Stimulated activated CD8-positive, alpha-beta memory T cell treated with anti-CD3 and anti-CD28 coated beads, Interleukin-7, amount 100 ng/mL, for 24 hours (primary cell): ENCODE measurements around the gene ANKRD65.
"Not testable (repeated sequence)": the region's sequence is repeated elsewhere in the genome, so short reads cannot be mapped to it uniquely, and the experiment has no call there.

Source experiments
- DNase-seq: peaks from one replicate; pipeline ENCODE4 v3.0.0-alpha.2; 2020; ENCODE audit warnings: low read depth

Gene ANKRD65

DNA sequence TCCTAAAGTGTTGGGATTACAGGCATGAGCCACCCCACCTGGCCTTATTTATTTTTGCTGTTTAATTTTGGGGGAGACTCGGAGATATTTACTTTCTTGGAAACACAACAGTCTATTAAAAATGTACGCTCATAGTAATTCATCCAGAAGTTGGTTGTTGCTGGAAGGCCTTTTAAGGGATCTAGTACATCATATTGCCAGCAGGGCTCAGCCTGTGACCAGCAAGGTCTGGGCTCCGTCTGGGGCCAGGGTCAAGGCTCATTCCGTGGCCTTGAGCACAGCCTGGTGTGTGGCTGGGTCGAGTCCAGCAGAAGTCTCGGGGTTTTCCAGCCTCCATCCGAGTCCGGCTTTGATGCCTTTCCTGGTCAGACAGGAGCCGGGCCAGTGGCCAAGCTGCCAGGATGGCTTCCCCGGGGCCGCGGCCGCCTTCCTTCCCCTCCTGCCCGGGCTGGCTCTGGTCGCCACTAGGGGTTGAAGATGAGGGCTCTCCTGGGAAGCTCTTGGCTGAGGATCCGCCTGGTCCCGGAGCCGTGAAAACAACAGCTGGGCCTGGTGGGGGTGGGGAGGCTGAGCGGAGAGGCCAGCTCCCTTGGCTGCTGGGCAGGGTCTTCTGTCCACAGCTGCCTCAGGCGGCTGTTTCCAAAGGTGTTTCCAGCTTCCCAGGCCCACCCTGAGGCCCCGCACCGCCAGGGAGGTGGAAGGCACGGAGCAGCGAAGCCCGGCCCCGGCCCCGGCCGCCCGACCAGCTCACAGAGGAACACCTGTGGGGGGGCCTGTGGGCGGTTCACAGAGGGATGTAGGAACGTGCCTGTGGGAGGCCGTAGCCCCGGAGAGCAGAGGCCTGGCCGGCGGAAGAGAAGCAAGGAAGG is 9.3 kb upstream of the ANKRD65 start:
- no peak for DNase-seq

DNA sequence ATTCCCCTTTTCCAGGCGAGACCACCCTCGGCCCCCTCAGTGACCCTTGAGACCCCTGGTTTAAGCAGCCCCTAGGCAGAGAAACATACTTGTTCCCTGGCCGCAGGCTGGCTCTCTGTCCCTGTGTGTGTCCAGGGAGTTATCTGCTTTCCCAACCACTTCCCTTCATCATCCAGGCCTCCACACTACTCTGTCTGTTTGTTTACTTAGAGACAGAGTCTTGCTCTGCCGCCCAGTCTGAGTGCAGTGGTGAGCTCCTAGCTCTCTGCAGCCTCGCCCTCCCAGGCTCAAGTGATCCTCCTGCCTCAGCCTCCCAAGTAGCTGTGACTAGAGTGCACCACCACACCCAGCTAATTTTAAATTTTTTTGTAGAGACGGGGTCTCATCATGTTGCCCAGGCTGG is 8.6 kb upstream of the ANKRD65 start:
- DNase-seq = no peak

DNA sequence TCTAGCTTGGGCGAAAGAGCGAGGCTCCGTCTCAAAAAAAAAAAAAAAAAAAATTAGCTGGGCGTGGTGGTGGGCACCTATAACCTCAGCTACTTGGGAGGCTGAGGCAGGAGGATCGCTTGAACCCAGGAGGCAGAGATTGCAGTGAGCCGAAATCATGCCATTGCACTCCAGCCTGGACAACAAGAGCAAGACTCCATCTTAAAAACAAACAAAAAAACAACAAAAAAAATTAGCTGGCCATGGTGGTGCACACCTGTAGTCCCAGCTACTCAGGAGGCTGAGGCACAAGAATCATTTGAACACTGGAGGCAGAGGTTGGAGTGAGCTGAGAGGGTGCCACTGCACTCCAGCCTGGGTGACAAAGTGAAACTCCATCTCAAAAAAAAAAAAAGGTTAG is 7.9 kb upstream of the ANKRD65 start:
- DNase-seq = not testable (repeated sequence)

DNA sequence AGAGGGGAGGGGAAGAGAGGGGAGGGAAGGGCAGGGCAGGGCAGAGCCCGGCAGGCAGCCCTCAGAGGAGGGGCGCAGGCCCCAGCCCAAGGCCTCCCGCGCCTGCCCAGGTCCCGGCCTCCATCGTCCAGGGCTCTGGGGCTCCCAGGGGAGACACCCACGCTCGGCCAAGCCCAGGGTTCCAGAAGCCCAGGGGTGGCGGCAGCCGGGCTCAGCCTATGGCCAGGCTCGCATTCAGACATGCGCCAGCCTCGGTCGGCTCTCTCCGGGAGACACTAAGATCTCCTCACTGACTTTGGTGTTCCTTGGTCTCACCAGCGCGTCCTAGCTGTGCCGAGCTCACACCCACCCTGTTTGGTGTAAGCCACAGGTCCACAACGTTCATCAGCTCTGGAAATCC is 7.1 kb upstream of the ANKRD65 start:
- no peak for DNase-seq

DNA sequence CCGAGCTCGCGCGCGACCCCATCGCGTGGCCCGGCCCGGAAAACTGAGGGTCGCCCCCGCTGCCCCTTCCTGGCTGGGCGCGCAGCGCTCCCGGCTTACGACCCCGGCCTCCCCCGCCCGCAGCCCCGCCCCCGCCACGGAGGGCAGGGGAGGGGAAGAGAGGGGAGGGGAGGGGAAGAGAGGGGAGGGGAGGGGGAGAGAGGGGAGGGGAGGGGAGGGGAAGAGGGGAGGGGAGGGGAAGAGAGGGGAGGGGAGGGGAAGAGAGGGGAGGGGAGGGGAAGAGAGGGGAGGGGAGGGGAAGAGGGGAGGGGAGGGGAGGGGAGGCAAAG is 6.7 kb upstream of the ANKRD65 start:
- DNase-seq = no peak

DNA sequence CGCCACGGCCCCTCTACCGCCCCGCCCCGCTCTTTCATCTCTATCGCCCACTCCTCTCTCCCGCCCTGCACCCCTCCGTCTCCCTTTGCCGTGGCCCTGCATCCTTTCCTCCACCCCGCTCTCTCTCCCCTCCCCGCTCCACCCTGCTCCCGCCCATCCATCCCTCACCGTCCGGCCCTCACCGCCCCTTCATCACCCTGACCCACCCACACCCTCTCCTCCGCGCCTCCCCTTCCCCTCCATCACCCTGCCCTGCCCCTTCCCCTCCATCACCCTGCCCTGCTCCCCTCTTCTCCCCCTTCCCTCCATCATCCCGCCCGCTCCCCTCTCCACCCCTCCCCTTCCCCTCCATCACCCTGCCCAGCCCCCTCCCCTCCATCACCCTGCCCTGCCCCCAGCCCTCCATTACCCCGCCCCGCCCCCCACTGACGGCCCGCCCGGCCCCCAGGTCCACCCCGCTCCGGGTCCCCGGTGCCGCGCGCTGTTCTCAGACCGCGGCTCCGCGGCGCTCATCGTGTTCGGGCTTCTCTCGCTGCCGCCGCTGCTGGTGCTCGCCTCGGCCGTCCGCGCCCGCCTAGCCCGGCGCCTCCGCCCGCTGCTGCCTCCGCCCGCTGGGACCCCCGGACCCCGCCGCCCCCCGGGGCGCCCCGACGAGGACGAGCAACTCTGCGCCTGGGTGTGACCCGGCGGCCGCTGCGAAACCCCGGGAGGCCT is 6.2 kb upstream of the ANKRD65 start:
- no peak for DNase-seq

DNA sequence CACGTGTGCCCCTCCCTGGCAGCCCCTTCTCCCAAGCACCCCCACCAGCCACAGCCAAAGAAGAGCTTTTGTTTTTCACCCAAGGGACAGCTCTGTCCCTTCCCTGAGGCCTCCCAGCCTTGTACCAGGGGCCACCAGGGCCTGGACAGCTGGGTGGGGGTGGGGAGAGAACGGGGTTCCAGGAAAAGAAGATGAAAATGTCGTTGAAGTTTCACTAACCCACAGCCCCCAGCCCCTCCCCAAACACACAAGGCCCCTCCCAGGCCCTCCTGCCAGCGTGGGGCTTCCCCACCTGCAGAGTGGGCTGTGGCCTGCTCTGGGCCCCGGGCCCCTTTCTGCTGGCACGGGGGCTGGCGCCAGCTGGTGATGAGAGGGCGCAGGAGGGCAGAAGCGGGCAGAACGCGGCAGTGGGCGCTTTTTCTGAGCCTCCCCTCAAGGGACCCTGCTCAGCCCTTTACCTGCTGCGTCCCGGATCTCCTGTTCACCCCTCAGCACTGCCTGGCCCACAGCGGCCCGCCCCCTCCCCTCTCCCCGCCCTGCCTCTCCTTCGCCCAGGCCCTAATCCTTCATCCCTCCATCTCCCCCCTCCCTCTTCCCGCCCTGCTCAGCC is 5.5 kb upstream of the ANKRD65 start:
- DNase-seq = no peak

DNA sequence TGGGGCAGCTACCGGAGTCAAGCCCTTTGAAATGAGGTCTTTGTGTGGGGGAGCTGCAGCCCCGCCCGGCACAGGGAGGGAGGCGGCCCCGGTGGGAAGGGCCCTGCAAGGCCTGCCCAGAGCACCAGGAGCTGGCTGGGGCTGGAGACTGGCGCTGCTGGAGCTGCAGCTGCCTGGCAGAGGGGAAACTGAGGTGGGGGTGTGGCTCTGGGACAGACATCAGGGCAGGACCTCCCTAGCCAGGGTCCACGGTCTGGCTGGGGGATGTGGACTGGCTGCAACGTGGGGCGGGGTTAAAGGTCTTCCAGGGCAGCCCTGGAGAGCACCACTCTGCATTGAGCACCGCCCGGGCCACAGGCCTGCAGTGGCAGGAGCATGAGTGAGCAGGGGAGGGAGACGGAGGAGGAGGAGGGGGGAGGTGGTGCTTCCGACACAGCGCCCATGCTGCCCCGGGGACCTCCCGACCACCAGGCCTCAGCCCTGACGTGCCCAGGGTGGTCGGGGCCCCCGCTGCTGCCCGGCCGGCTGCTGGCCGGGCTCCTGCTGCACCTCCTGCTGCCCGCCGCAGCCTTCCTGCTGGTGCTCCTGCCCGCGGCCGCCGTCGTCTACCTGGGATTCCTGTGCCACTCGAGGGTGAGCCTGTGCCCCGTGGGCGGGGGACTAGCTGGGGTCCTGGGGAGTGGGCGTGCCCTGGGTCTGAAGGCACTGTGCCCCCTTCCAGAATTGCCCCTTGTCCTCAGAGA is 4.8 kb upstream of the ANKRD65 start:
- DNase-seq = no peak

DNA sequence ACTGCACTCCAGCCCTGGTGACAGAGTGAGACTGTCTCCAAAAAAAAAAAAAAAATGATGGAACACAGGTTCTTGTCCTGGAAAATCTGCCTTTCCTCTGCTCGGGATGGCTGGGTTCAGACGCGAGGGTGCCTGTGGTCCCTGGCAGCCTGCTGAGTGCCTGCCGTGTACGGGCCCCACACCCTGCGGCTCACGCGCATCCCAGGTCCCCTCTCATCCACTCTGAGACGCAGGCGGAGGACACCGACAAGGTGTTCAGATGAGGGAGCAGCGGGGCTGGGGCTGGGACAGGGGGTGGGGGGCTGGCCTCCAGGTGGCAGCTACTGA is 4.3 kb upstream of the ANKRD65 start:
- DNase-seq = no peak

DNA sequence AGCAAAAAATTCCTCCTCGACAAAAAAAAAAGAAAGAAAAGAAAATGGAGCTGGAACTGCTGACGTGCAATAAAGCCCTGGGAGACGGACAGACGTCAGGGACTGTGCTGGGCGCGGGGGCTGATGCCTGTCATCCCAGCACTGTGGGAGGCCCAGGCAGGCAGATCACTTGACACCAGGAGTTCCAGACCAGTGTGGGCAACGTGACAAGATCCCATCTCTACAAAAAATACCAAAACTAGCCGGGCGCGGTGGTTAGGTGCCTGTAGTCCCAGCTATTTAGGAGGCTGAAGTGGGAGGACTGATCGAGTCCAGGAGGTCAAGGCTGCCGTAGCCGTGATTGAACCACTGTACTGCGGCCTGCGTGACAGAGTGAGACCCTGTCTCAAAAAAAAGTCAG is 3.6 kb upstream of the ANKRD65 start:
- no peak for DNase-seq

DNA sequence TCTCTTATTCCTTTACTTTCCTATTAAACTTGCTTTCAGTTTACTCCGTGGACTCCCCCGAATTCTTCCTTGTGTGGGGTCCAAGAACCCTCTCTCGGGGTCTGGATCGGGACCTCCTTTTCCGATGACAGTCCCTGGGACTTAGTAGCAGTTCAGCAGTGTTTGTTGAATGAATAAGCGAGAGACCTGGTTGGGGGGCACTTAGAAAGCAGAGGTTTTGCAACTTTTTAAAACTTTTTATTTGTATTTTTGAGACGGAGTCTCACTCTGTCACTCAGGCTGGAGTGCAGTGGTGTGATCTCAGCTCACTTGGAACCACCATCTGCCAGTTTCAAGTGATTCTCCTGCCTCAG is 2.1 kb upstream of the ANKRD65 start:
- DNase-seq = no peak

DNA sequence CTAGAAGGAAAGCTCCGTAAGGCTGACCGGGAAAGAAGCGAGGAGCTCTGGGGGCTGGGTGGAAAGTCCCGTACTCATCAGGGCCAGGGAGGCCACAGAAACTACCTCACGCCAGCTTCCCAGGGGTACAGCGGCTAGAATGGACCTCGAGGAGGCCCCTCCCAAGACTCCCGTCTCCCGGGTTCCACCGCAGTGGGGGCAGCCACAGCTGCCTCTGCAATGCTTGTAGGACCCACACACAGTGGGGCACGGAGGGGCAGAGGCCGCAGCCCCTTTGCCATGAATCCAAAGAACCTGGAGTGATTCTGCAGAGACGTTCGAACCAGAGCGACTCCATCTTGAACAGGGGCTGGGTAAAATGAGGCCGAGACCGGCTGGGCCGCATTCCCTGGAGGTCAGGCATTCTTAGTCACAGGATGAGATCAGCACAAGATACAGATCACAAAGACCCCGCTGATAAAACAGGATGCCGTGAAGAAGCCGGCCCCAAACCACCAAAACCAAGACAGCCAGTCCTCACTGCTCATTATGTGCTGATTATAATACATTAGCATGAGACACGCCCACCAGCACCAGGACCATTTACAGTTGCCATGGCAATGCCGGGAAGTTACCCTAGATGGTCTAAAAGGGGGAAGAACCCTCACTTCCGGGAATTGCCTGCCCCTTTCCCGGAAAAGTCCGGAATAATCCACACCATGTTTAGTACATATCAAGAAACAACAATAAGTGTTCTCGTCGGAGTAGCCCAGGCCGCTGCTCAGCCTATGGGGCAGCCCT is 1.6 kb upstream of the ANKRD65 start:
- no peak for DNase-seq

DNA sequence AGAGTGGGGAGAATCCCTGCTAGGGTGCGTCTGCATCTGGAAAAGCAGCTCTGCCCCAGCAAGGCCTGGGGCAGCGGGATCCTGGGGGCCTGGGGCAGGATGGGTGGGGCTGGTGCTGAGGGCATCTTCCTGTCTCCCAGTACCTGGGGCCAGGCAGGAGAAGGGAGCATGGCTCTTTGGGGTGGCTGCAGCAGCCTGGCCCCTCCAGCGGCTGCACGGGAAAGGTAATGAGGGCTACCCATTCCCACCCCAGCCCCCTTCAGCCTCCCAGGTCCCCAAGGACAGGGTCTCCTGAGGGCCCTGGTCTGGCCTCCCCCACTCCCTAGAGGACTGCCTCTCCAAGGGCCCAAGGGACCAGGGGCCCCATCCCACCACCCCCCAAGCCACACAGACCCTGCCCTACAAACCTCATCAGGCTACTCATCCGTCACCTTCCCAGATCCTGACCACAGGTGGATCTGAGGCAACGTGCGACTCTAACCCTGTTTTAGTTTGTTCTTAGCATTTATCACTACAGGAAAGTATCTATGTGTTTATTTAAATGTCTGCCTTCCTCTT is 910 bp upstream of the ANKRD65 start:
- DNase-seq = no peak

DNA sequence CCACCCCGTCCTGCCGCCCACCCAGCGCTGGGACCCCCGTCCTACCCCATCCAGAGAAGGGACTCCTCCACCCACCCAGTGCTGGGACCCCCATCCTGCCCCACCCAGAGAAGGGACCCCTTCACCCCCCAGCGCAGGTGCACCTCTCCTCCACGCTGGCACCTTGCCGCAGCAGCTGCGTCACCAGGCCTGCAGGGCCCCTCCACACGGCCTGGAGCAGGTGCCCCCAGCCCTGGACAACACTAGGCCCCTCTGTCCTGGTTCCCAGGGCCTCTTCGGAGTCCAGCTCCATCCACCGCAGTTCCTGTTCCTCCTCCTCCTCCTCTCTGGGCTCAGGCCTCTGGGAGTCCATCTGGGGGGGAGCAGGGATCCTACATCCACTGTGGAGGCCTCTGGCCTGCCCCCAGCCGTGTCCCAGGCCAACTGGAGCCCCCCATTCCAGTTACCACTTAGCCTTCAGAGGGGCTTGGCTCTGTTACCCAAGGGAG is 378 bp downstream of the ANKRD65 start:
- no peak for DNase-seq

DNA sequence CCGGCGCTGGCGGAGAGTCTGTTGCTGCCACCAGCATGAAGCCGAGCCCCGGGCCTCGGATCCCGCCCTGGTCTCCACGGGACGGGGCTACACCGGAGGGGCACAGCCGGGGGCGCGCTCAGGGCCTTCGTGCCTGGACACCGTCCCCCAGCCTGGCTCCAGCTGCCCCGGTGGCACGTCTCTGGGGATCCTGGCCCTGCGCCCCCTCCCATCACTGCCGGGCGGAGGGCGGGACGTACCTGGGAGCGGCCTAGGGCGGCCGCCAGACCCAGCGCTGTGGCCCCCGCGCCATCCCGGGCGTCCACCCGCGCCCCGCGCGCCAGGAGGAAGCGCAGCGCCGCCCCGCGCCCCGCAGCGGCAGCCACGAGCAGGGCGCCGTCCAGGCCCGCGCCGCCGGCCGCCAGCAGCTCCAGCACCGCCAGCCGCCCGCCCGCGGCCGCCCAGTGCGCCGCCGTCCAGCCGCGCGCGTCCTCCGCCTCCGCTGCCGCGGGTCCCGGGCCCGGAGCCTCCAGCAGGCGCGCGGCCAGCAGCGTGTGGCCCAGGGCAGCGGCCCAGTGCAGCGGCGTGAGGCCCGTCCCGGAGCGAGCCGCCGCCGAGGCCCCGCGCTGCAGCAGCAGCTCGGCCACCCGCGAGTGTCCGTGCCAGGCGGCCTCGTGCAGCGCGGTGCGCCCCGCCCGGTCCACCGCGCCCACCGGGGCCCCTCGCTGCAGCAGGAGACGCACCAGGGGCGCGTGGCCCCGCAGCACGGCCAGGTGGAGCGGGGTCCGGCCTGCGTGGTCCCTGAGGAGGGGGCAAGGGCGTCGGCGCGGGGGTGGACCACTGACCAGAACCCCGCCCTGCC is 1.0 kb downstream of the ANKRD65 start:
- DNase-seq = no peak

DNA sequence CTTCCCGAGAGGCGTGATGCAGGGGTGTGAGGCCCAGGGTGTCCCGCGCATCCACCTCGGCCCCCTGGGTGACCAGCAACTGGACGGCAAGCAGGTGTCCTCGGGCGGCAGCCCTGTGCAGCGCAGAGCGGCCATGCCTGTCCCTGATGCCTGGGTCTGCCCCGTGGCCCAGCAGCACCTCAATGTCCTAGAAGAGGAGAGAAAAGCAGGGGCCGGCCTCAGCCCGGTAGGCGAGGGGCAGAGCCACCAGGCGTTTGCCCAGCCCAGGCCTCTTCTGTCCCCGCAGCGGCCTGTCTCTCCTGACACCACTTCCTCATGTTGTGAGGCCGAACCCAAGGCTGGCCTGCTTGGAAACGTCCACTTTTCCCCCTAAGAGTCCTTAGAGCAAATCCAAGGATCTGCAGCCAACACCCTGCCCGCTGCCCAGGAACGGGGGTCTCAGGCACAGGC is 1.7 kb downstream of the ANKRD65 start:
- no peak for DNase-seq

DNA sequence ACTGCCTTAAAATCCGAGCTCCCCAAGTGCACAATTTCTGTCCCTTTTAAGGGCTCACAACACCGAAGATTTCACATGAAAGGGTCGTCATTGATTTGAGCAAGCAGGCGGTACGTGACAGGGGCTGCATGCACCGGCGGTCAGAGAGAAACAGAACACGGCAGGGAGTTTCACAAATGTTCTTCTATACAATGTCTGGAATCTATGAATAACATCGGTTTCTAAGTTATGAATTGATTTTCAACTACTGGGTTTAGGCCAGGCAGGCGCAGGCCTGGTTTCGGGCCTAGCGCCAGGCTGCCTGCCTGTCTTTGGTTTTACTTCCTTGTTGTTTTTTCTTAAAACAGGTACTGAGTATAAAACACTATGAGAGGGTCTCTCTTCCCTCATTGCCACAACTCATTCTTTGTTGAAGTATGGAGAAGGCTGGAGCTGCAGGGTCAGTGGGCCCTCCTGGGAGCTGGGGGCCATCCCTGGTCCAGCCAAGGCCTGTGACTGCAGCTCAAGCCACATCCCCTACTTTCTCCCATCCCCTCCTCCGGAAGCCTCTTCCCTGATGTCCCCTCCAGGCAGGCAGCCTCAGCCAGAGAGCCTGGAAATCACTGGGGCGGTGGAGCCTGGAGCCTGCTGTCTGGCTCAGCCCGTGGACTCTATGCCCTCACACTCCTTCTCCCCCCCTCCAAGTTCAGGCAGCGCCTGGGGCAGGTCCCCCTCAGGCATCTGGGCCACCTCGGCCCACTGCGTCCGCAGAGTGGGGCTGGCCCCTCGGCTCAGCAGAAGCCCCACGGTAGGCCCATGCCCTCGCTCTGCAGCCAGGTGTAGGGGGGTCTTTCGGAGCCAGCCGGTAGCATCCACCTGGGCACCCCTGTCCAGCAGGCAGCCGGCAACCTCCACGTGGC is 2.4 kb downstream of the ANKRD65 start:
- DNase-seq = no peak

DNA sequence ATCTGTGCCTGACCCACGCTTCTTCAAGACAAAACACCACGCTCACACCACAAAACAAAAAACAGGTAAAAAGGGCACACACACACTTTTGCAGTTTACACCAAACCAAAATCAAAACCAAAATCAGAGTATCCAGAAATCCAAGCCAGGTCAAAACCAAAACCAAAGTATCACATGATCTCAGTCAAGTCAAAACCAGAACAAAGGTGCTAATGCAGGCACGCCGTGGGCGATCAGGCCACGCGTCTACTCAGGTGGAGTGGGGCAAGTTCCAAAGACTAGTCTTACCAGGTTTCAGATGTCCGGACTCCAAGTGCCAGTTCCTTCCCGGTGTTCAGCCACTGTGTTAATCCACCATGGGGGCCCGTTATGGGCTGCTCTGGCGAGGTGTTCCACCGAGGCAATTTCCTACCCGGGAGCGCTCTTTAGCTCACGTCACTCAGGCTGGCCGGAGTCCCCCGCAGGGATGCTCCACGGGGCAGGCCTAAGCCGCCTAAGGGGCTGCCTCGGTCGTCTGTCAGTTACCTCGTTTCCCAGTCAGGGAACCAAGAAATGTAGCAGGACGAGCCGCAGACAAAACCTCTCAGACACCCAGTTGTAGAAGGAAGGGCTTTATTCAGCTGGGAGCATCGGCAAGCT is 3.1 kb downstream of the ANKRD65 start:
- not testable (repeated sequence) for DNase-seq

DNA sequence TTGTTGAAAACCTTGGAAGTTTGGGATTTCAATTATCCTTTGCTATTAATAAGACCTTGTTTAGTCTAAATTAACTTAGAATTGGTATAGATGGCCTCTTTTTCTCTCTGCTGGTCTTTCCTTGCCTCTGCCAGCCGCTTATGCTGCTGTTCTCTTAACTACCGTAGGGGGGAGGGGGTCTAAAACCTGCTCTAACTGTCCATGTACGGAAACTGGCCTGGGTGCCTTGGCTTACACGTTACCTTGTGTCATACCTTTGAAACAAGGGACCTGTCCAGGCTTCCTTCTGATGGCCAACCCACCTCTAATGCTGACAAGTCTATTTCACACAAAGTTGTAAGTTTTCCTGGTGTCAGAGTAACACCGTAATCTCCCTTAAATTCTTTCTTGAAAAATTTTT is 3.7 kb downstream of the ANKRD65 start:
- DNase-seq = not testable (repeated sequence)
